HG02840 (cell line): ENCODE results near the gene LIN52.

ENCODE experiments used
- ATAC-seq: cut with Tn5 transposase; IDR thresholded peaks from one replicate; pipeline ENCODE4 v1.9.1; 2021; ENCODE audit warnings: mild to moderate bottlenecking, moderate library complexity, moderate number of reproducible peaks; ENCODE audit not compliant: unreplicated experiment, low FRiP score

The LIN52 gene

GRCh38 chr14:74169906-74170305 is 85.2 kb downstream of the LIN52 start:
- no peak for ATAC-seq

GRCh38 chr14:74176400-74176793 is 91.6 kb downstream of the LIN52 start:
- no peak for ATAC-seq

- no peak for ATAC-seq
Observed at GRCh38 chr14:74179856-74180255, 95.1 kb downstream of the LIN52 start.

GRCh38 chr14:74190927-74191575 is 106.3 kb downstream of the LIN52 start:
- ATAC-seq, result no peak

- no peak for ATAC-seq
Observed at GRCh38 chr14:74194506-74195274, 109.9 kb downstream of the LIN52 start.

DNA sequence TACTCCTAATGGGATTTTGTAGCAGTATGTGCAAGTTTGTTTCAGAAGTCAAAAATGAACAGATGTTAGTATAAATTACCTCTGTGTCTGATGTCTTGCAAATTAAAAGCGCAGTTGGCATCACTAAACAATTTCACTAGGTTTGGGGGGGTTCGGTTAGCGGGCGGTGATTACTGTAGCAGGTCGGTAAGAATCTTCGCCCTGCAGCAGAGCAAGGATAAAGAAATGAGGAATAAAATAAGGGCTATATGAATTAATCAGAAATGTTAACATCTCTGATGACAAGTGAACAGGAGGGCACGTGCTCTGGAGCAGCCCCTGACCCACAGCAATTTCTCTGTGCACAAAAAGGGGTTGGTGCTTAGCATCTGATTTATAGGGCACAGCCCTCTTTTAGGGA is 110.9 kb downstream of the LIN52 start:
- ATAC-seq, result no peak

- no peak for ATAC-seq
Observed at GRCh38 chr14:74198441-74199234, 113.9 kb downstream of the LIN52 start.

DNA sequence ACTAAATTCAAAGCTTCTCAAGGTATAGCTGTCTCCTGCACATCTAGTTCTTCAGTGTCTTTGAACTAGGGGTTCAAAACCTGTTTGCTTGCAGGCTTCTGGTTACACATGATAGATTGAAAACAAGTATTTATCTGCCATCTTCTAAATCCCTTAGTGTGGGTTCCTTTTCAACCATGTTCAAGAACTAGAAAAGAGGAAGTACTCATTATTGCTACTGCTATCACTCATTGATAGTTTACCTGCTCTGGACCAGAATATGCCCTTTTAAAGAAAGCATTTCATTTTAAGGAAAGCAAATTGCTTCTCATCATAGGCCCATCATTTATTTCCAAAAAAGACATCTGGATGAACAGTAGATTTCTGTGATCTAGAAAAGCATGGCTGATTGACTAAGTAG is 117.4 kb downstream of the LIN52 start:
- no peak for ATAC-seq

DNA sequence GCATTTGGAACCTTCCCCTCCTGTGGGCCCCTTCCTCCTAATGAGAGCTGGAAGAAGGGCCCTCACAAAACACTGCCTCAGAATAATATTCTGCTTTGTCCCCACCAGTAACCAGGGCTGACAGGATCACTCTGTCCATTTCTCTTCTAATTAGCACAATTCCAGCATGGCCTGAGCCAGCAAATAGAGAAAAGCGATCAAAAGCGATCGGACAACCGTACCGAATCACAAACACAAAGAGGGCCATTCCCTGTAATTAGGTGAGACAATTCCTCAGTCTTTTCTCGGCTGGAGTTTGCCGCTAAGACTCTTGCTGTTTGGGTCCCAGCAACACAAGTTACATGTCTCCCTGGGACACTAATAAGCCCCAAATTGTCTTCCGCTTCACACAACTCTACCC is 118.9 kb downstream of the LIN52 start:
- no peak for ATAC-seq

DNA sequence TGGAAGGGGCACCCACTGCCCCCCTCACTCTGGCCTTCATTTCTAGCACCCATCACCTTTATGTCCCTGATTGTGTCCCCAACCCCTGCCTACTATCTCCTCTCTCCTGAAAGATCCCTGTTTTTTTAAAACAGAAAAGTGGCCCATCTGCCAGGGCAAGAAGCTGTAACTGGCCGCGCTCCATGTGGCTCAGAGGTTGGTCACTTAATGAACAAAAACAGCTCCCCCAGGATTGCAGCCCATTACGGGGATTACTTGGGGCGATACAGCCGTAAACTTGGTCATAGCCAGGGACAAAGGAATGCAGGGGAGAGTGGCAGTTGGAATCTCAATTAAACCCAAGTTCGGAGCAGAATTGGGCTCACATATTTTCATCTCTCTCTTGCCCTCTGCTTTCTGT is 119.7 kb downstream of the LIN52 start:
- ATAC-seq, result no peak

GRCh38 chr14:74205882-74206281 is 121.1 kb downstream of the LIN52 start:
- no peak for ATAC-seq

- no peak for ATAC-seq
Observed at GRCh38 chr14:74207943-74208342, 123.2 kb downstream of the LIN52 start.

GRCh38 chr14:74208642-74209041 is 123.9 kb downstream of the LIN52 start:
- no peak for ATAC-seq

- ATAC-seq, result no peak
Observed at GRCh38 chr14:74211945-74212580, 127.3 kb downstream of the LIN52 start.

DNA sequence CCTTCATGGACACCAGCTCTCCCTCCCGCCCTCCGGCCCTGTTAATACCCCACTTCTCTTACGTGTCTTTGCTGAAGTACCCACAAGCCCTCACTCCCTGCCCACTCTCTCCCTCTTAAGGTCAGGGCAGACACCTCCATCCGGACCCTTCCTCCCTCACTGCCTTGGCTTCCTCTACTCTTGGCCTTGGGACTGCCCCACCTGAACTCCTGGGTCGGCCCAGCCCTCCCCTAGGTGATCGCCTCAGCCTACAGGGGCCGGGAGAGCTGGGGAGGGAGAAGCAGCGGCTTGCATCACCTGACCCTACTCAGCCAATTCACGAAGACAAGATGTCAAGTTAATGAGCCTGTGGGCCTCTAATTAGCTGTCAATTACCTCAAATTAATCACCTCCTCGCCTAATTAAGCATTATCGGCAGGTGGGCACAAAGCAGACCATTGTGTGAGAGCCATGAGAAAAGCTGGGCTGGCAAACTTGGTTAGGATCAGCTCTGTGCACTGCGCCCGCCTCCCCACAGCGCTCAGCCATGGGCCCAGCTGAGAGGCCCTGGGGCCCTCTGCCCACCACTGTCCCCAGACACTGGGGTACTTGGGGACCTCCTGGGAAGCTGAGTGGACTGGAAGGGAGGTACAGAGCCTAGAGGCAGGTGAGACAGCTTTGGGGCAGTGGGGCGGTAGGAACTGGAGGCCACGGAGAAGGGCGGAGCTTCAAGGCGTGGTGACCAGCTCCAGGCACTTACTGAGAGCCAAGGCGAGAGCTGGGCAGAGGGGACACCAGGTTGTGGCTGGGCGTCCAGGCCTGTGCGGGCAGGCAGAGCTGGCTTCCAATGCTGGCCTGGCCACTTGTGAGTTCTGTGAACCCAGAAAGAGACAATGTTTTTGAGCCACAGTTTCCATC is 129.4 kb downstream of the LIN52 start:
- ATAC-seq, result no peak

- ATAC-seq, result no peak
Observed at GRCh38 chr14:74216671-74217070, 131.9 kb downstream of the LIN52 start.

GRCh38 chr14:74217672-74218448 is 133.1 kb downstream of the LIN52 start:
- no peak for ATAC-seq

- no peak for ATAC-seq
Observed at GRCh38 chr14:74218462-74218861, 133.7 kb downstream of the LIN52 start.
